ENCODE results near the gene YIPF3. TPM values are rescaled to one million over a fixed set of nuclear protein-coding genes. Genes with fewer than 3 reads are reported as not detected.
A peak's percentile ranks its signal among the peaks of the same experiment; 100 is the strongest.

YIPF3 gene
- total and polyA plus RNA-seq, 9 of the 15 experiments (the other 6 are each of a cell fraction or from before 2014, with no cell fraction given) = 27.5 to 75.3 (median 57.6) TPM

- no peak for TF ChIP-seq CEBPZ (IDR thresholded peaks at IDR 0.05; ENCODE audit: borderline replicate concordance, low read depth, low read length)
- TF ChIP-seq MECOM (CRISPR knock-in tag; IDR thresholded peaks at IDR 0.05) = no peak
- TF ChIP-seq KDM2B (CRISPR knock-in tag; IDR thresholded peaks at IDR 0.05) = peak; percentile 16; the same call in 1 of the 2 replicates
- TF ChIP-seq MAZ (CRISPR knock-in tag; conservative IDR thresholded peaks at IDR 0.05 in 1 of 2, IDR thresholded peaks at IDR 0.05 in 1 of 2) = no peak; a peak in 2 of 4 replicates
- TF ChIP-seq PHF8 (IDR thresholded peaks at IDR 0.05; ENCODE audit: borderline replicate concordance, low read length) = peak; percentile 30; the same call in 1 of the 2 replicates
- TF ChIP-seq PREB (CRISPR knock-in tag; IDR thresholded peaks at IDR 0.05) = peak; percentile 67; the same call in 1 of the 2 replicates
- no peak for TF ChIP-seq TOE1 (IDR thresholded peaks at IDR 0.05; ENCODE audit: borderline replicate concordance)
- TF ChIP-seq TOE1 (CRISPR knock-in tag; IDR thresholded peaks at IDR 0.05; ENCODE audit: borderline replicate concordance, low read depth) = no peak
- no peak for TF ChIP-seq ZNF507 (tag; conservative IDR thresholded peaks at IDR 0.05)
- TF ChIP-seq KLF1 (tag; IDR thresholded peaks at IDR 0.05) = 0 out of 2 replicates have a peak, but pooled peaks have one; percentile 49
- peak; percentile 60; the same call in 1 of the 2 replicates for TF ChIP-seq ZNF282 (CRISPR knock-in tag; IDR thresholded peaks at IDR 0.05)
- peak; percentile 83 for TF ChIP-seq POLR2G (IDR thresholded peaks at IDR 0.05; ENCODE audit: low read depth, low read length)
- no peak for TF ChIP-seq MEF2A (IDR thresholded peaks at IDR 0.05; ENCODE audit: control insufficient read depth, low read depth, low read length)
- TF ChIP-seq FOS (IDR thresholded peaks at IDR 0.05; ENCODE audit: extremely low read depth, insufficient read length) = no peak
- TF ChIP-seq PPARD (CRISPR knock-in tag; IDR thresholded peaks at IDR 0.05) = no peak
- TF ChIP-seq CREB3L1 (IDR thresholded peaks at IDR 0.05; ENCODE audit: borderline replicate concordance, low read depth) = no peak
- no peak for TF ChIP-seq DLX4 (CRISPR knock-in tag; IDR thresholded peaks at IDR 0.05)
- no peak for TF ChIP-seq IRF9 (tag; IDR thresholded peaks at IDR 0.05)
- no peak for TF ChIP-seq LEF1 (IDR thresholded peaks at IDR 0.05)
Observed at GRCh38 chr6:43509984-43510826, 6.5 kb downstream of the YIPF3 start, which contains the start of gene LRRC73 (continued).
